GM18505 (cell line): Measurements from ENCODE around the gene PF4V1.

ENCODE experiments used
- ATAC-seq: cut with Tn5 transposase; IDR thresholded peaks from one replicate; pipeline ENCODE4 v1.9.1; 2021; ENCODE audit not compliant: unreplicated experiment
- POLR2A ChIP-seq: IDR thresholded peaks from 4 replicates; pipeline ENCODE4 v1.6.1; 2011; ENCODE audit warnings: borderline replicate concordance; ENCODE audit not compliant: insufficient read depth, insufficient read length; ENCODE audit errors: extremely low read depth

The PF4V1 gene

DNA sequence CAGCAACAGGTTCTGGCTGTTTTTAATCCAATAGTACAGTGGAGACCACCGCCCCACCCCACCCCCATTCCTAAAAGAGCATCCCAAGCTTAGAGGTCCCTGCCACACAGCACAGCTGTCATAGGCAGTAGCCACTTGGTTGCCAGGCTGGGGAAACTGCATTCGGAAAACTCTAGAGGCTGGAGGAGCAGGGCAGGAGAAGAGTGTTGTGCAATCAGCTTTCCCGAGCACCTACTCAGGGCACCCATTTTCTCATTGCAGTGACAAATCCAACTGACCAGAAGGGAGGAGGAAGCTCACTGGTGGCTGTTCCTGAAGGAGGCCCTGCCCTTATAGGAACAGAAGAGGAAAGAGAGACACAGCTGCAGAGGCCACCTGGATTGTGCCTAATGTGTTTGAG is 17.2 kb downstream of the PF4V1 start:
- no peak for TF ChIP-seq POLR2A

DNA sequence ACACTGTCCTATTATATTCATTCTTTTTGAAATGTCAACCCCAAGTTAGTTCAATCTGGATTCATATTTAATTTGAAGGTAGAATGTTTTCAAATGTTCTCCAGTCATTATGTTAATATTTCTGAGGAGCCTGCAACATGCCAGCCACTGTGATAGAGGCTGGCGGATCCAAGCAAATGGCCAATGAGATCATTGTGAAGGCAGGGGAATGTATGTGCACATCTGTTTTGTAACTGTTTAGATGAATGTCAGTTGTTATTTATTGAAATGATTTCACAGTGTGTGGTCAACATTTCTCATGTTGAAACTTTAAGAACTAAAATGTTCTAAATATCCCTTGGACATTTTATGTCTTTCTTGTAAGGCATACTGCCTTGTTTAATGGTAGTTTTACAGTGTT is 17.7 kb downstream of the PF4V1 start:
- ATAC-seq = no peak
- TF ChIP-seq POLR2A = no peak

More for the DNA sequence above, 17.2 kb downstream of the PF4V1 start:
- no peak for ATAC-seq

DNA sequence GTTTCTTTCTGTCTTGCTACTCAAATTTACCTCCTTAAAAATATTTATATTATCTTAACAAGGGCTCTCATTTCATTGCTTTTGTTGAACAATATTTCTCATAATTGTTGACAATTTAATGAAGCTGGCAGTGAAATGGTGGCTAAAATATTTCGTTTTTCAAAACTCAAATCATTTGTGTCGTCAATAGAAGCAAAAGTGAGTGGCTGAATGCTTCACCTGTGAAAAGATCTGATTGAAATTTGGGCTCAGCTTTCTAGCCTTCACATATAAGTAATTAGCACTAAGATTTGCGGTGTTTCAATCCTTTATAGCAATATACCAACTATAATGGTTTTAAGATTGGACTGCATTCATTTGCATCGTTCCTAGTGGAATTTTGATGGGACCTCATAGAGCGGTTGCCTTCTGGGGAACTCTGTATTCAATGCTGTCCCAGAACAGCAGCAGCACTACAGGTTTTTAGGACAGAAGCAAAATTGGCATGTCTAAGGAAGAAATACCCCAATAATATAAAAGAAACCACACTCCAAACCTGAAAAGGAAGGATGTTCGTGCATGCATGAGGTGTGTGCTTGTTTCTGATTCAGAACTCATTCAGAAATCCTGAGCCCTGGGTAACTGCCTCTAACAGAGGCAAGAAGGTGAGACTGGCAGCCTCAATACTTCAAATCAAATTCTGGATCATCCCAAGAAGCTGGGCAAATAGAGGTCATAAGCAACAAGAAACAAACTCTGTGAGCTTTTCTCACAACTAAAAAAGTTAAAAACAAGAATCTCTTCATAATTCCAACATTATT is 18.6 kb downstream of the PF4V1 start:
- no peak for TF ChIP-seq POLR2A
- no peak for ATAC-seq

DNA sequence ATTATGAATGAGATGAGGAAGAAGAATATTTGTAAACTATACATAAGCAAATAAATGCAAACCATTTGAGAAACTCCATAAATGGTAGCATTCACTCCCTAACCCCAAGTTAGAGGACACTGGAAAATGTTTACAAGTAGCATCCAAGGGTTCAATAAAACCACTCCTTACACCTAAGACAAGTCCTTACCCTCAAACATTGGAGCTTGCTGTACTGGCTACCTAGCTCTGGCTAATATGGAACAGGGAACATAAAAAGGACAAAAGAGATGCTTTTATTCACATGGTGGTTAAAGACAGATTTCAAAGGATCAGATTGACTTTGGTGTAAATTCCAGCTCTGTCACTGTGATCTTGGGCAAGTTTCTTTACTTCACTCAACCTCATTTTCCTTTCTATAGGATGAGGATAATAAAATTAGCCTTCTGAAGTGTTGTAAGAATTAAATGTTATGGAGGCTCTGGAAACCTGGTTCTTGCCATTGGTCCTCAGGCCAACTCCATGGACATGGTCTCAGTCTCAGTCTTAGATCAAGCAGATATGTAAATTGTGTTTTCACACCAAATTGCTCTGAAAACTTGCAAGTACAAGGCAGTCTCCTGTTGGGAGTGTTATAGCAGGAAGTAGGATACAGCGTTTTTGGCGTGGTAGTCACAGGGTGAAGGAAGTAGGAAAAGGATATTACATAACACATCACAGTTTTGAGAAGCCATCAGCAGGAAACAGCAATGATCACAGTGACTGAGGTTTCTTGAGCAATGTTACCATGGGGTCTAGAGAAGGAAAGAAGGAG is 19.4 kb downstream of the PF4V1 start:
- ATAC-seq = no peak
- TF ChIP-seq POLR2A = no peak

DNA sequence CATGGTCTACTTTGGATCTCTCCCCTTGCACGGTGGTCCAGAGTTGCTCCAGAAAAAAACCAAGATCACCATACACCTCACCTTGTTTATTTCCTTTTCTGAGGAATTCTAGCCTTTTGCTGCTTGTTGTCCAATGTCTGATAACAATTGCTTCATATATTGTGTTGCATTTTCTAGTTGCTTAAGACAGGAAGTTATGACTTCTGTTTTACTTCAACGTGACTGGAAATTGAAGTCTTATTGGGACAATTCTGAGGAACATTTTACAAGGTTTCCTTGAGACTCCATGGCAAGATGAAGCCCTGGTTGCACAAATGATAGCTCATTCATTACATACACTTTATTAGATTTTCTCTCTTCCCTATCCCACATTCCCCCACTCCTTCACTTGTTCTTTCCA is 21.3 kb downstream of the PF4V1 start:
- no peak for ATAC-seq
- no peak for TF ChIP-seq POLR2A

DNA sequence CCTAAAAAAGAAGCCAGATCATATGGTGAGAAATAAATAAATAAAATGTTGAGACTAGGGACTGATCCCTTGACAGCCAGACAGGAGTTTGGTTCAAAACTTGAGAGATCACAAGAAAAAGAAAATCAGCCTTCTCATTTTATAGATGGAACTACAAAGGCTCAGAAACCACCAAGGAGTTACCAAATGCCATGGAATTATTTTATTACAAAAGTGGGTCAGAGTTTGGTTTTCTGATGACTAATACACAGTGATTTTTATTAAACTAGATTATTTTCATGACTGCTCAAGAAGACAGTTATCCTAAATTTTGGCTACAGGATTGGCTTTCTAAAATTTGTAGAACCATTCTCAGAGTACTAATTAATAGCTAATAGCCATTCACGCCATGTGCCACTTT is 22.3 kb downstream of the PF4V1 start:
- ATAC-seq = no peak
- no peak for TF ChIP-seq POLR2A

DNA sequence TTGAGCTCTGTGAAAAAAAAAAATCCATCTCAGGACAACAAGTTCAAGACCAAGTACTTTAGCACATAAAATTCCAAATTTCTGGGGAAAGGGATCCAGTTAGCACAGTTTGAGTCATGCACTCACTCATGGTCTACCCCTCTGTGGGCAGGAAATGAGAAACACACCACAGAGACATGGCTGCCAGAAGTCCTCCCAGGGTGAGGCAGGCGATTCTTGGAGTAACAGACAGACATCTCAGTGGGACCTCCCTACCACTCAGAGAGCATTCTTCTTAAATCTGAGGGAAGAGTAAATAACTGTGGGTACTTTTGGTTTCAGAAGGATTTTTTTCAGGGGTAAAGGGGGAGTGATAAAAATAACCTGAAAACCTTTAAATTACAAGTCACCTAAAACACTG is 30.2 kb downstream of the PF4V1 start:
- no peak for TF ChIP-seq POLR2A
- no peak for ATAC-seq

DNA sequence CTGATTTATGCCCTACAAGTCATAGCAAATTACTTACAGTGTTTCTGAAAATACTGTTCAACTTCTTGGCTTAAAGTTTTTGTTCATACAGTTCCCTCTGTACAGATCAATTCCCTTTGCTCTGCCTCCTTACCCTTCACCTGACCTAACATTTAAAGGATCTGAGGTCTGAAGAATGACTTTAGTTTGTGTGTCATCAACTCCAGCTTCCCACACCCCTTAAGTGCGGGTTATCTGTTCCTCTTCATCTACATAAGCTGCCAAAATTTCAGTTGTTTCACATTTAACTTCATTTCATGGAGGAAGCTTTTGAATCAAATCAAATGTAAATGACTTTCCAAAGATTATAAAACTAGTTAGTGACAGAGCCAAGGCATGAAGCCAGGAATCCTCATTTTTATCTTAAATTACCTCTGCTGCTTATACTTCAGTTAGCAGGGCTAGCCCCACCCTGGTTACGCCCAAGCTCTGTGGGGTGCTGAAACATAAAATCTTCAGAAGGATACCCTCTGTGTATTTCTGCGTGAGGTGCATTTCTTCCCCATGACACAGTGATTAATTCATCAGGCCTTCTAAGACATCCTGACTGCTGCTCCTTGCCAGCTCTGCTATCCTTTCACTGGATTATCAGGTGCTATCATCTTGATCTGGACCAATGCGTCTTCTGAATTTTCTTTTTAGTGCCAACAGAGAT is 32.6 kb downstream of the PF4V1 start:
- no peak for ATAC-seq
- no peak for TF ChIP-seq POLR2A

DNA sequence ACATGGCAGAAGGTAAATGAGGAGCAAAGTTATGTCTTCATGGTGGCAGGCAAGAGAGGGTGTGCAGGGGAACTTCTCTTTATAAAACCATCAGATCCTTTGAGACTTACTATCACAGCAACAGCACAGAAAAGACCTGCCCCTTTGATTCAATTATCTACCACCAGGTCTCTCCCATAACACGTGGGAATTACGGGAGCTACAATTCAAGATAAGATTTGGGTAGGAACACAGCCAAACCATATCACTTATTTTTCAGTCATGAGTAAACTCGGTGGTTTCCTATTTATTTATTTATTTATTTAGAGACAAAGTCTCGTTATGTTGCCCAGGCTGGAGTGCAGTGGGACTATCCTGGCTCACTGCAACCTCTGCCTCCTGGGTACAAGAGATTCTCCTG is 38.2 kb downstream of the PF4V1 start:
- no peak for TF ChIP-seq POLR2A

DNA sequence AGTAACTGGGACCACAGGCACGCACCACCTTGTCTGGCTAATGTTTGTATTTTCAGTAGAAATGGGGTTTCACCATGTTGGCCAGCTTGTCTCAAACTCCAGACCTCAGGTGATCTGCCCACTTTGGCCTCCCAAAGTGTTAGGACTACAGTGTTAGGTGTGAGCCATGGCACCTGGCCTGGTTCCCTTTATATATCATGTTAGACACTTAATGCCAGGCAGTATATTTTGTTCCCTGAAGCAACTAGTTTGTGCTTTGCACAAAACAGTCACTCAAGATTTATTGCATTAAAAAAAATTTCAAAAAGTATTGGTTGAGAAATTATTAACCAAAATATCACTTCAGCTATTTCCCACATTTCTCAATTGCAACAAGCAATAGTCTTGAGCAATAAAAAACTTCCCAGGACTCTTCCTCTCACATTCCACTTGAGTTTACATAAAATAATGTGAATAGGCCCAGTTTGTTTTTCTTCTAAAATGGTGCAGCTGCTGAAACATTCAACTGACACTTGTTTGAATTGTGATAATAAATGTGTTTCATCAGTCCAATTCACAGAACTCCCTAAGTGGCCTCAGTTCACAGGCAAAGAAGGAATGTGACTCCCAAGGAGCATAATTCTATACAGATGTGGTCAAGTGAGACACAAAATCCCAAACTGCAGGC is 38.8 kb downstream of the PF4V1 start:
- no peak for ATAC-seq
- no peak for TF ChIP-seq POLR2A

More for the DNA sequence above, 38.2 kb downstream of the PF4V1 start:
- ATAC-seq = no peak

DNA sequence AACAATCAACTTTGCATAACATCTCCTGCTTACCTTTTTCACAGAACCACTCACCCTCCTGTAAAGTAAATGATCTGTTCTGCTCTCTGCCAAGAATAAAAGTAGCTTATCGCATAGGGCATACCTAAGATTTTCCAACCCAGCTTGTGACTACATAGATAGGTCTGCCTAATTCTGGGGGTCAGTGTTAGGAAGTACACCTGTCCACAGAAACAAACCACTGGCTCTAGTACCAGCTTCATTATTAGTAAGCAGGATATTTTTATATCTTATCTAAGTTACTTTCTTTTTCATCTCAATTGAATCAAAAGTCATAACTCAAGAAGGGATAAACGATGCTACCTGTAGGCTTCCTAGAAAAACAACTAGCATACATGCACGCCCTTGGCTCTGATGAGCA is 39.9 kb downstream of the PF4V1 start:
- ATAC-seq = no peak
- TF ChIP-seq POLR2A = no peak

DNA sequence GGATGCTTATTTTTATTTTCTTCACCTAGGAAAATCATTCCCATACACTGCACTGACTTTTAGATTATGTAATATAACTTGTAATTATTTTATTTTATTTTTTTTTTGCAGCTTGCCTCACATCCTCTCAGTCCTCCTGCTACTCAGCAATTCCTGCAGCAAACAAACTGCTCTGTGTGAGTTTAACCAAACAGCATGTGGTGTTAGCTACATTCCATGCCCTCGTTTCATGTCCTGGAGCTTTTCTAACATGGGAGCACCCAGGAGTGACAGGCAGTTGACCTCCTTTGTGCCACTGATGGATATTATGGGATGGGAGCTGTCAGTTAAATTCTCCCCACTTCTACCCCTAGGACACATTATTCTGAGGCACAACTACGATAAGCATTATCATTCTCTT is 40.9 kb downstream of the PF4V1 start:
- ATAC-seq = no peak
- no peak for TF ChIP-seq POLR2A
